DOHH2 (cell line): ENCODE results near the gene KCTD21.

Experiments
- EZH2phosphoT487 ChIP-seq: fragments of 200-600 bp; sonication (generic); IDR thresholded peaks from 2 replicates; pipeline ENCODE4 v1.6.1; 2017; ENCODE audit warnings: borderline replicate concordance, mild to moderate bottlenecking, antibody characterized with exemption, low read length, moderate library complexity, mixed read lengths
- TF ChIP-seq, protein P1 (sequence below): fragments of 200-600 bp; sonication (generic); IDR thresholded peaks from one replicate; pipeline ENCODE4 v1.5.1; 2014; ENCODE audit warnings: antibody characterized with exemption, mild to moderate bottlenecking, low read depth, low read length; ENCODE audit not compliant: poor library complexity, severe bottlenecking

DNA sequence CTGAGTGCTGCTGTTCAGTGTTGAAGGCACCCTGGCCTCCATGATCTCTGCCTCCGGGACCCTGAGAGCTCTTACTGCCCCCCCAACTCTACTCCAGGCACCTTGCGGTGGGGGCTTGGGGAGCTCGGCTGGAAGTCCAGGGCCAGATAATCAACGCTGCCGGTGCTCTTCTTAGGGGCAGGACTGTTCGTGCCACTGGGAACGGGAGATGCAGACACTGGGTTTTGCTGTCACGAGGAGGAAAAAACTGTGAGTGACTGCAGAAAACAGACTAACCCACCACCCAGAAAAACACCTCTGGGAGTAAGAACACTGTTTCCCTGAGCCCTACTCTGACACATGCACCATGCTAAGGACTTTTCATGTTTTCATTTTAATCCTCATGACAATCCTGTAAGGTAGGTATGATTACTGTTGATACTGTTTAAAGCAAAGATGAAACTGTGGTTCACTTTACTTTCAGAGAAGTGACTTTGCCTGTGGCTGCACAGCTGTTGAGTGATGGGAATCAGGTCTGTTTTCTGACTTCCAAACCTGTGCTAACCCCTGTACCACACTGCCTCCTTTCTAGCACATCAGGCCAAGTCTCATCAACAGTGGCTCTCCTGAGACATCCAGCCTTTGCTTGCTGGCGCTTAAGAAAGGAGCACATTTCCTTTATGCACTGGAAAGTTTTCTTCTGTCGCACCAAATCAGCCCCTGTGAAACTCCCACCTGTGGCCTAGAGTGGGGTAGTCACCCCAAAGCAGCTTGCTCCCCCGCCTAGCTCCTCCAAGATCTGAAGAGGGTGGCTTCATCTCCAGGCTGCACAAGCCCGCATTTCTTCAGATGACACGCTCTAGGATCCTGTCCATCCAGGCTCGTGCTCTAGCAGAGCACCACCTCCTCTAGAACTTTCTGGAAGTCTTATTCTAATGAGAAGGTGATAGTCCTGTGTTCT, 32.1 kb upstream of the KCTD21 start:
- TF ChIP-seq, protein P1, sequence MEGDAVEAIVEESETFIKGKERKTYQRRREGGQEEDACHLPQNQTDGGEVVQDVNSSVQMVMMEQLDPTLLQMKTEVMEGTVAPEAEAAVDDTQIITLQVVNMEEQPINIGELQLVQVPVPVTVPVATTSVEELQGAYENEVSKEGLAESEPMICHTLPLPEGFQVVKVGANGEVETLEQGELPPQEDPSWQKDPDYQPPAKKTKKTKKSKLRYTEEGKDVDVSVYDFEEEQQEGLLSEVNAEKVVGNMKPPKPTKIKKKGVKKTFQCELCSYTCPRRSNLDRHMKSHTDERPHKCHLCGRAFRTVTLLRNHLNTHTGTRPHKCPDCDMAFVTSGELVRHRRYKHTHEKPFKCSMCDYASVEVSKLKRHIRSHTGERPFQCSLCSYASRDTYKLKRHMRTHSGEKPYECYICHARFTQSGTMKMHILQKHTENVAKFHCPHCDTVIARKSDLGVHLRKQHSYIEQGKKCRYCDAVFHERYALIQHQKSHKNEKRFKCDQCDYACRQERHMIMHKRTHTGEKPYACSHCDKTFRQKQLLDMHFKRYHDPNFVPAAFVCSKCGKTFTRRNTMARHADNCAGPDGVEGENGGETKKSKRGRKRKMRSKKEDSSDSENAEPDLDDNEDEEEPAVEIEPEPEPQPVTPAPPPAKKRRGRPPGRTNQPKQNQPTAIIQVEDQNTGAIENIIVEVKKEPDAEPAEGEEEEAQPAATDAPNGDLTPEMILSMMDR = no peak
- no peak for TF ChIP-seq EZH2phosphoT487
